T1000 (cell line): ENCODE data around the gene RORB.

Experiments used
- DNase-seq: peaks from one replicate; lab custom pipeline; 2025; ENCODE audit warnings: mixed read lengths; lab: John Stamatoyannopoulos, UW

RORB gene

DNA sequence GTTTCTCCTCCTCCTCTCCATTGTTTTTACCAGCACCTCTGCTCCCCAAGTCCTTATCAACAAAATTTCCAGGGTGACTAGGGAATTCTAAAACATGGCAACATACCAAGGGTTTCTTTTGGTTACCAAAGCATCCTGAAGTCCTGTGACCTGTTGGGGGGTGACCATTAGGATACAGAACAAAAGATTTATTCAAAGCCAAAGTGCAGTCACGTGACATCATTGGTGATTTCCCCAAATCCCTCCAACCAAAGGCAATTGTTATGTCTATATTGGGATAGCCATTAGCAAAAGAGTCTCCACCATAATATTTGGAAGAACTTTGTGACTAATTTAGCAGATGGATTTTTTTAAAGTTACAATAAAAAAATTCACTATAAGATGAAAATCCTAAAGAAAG lies 222.2 kb downstream of the RORB start:
- DNase-seq = no peak

GRCh38 chr9:74721696-74722660 lies 224.8 kb downstream of the RORB start:
- DNase-seq = no peak

DNA sequence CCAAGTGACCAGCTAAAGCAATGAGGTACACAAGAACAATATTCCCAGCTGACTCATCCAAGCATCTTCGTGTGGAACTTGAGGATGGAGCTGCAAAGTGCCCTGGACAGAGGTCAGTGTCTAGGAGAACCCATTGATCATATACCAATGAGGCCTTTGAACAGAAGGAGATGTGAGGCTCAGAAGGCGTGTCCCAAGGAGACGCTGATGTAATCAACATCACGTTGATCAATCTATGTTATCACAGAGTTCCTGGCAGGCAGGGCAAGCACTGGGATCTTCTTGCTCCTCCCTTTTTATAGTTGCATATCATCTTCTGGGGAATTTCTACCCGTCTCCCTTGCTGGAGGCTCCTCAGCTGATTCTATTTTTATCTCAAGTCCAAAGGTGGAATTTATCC lies 227.2 kb downstream of the RORB start:
- no peak for DNase-seq

DNA sequence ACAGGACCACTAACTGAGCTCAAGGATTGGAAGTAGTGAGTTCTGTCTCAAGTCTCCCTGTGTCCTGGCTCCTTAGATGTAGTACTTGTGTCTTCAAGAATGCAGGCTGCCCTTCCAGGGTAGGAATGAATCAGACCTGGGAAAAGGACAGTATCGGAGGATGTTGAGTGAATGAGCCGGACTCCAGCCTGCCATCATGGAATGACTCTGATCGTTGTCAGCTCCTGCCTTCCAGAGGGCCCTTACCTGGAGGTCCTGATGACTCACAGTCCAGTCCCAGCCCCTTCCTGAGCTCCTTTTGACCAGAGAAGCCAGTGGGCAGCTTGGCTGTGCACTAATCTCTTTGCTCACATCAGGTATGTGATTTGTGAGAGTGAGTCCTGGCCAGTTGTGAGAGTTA lies 229.4 kb downstream of the RORB start:
- no peak for DNase-seq

- no peak for DNase-seq
Observed at GRCh38 chr9:74728176-74728575, 231.0 kb downstream of the RORB start.

GRCh38 chr9:74729136-74729695 lies 232.1 kb downstream of the RORB start:
- no peak for DNase-seq

DNA sequence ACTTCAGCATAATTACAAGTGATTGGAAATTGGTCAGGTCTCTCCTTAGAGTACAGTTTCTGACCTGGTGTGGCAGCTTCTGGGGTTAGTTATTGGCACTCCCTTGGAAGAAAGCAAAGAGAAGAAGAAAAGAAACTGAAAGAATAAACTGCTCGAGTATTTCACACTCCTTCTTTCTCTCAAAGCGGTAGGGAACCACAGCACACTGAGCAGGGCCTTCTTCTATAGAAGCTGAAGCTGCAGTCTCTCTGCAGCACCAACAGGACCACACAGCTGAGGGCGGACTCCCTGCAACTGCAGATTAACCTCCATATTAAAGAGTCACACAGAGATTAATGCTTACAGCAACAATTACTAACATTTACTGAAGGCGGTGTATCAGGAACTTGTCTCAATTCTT lies 238.6 kb downstream of the RORB start:
- DNase-seq = no peak

GRCh38 chr9:74736646-74737045 lies 239.5 kb downstream of the RORB start:
- no peak for DNase-seq

- DNase-seq = no peak
Observed at GRCh38 chr9:74742191-74742790, 245.2 kb downstream of the RORB start.
